Measurements from ENCODE around the gene NSUN6.
"Not testable (repeated sequence)": the region's sequence is repeated elsewhere in the genome, so short reads cannot be mapped to it uniquely, and the experiment has no call there.

NSUN6 gene

DNA sequence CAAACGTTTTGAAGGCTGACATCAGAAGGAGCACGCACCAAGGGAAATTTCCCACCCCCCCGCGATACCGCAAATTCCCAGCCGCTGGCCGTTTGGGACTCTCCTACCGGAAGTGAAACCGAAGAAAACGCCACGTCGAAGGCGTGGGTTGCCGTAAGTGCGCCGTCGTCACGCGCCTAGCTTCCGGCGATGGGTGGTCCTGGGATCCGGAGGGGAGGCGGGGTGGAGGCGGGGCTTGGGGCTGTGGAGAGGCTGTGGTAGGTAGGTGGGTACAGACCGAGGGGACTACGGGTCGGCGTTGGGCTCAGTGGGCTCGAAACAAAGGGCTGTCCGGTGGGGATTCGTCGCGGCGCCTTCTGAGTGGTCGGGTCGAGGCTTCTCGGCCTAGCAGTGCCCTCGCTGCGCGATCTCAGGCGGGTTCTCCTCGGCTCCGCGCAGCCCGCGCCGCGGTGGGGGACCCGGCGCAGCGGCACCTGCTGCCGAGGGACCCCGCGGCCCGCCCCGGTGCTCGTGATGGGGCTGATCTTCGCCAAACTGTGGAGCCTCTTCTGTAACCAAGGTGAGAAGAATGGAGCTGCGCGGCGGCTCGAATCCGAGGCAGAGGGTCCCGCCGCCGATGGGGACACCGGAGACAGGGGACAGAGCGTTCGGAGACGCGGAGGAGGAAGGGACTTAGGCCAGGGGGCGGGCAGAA is 7.9 kb upstream of the NSUN6 start, which contains the start of gene ARL5B:
Gene ARL5B (plus strand): TSS at position 307 of the 694 bp plus-strand sequence. CDS start 207 bp downstream, at position 514.
- peak; percentile 99 for DNase-seq

GRCh38 chr10:18658271-18659124 is 7.1 kb upstream of the NSUN6 start:
- peak; percentile 25 for DNase-seq

GRCh38 chr10:18656724-18657123 is 5.3 kb upstream of the NSUN6 start:
- no peak for DNase-seq

GRCh38 chr10:18653112-18653511 is 1.7 kb upstream of the NSUN6 start:
- DNase-seq = no peak

DNA sequence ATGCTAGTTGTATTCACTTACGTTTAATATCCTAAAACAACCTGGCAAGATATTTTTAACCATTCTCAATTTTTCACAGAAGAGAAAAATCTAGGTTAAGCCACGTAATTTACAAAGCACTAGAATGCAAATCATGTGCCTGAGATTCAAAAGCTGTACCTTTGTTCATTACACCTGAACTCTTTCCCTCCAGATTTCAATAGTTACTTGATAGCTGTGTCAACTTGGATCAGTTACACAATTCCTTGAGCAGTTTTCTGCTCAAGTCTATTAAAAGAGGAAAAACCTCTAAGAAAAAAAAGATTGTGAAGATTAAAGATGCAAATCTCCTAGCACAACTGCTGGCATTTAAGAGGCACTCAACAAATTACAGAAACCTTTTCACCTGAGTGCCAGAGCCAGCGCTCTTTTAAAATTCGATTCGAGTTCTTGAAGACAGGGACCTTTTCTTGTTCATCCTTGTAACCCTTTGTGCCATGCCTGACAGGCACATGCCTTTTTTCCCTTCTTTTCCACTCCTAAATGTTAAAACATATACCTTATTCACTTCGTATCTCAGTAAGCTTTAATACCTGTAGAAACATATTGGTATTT is 886 bp downstream of the NSUN6 start:
- no peak for DNase-seq

DNA sequence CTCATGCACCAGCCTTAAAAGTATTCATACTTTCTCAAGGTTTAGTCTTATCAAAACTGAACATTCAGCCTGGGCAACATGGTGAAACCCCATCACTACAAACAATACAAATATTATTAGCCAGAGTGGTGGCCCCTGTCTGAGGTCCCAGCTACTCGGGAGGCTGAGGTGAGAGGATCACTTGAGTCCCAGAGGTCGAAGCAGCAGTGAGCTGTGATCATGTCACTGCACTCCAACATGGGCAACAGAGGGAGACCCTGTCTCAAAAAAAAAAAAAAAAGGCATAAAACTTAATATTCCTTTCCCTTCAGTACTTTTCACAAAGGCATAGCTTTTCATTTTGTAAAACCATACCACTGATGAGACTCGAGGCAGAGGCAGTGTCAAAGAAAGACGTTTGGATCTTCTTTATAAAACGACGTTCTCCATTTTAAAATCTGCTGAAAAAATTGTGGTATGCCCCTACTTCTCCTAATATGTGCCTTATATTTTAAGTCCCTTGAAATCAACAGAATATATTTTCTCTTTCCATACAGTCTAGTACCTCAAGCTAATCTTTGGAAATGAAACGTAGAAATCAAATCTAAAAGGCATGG is 1.9 kb downstream of the NSUN6 start:
- DNase-seq = no peak

- DNase-seq = no peak
Measured at GRCh38 chr10:18647945-18648344, 3.4 kb downstream of the NSUN6 start.

DNA sequence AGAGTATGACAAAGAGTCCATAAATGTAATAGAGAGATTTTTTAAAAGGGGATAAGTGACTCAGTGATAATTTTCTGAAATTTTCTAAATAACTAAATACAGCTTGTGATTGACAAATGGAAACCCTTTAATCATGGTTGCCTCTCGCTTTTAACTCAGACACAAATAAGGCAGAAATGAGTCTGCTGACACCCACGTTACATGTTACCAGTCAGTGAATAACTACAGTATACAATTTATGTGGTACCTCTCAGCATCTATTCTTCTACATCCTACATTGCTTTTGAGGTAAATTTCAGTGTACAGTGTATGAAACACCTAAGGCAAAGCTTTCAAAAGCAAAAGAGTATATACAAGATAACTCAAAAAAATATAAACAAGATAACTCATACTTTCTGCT is 4.2 kb downstream of the NSUN6 start:
- DNase-seq = no peak

DNA sequence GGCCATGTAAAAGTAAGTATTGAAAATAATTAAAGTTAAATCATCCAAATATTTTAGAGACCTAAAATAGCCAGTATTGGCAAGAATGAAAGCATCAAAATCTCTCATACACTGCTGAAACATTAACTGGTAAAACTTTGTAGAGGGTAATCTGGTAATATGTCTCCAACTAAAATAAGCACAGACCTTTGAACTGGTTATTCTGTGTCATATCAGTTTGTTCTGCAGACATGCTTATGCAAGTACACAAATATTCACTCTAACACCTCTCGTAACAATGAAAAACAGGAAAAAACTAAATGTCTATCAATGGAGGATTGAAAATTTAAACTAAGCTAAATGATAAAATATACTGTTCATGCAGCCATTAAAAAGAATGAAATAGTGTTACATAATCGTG is 11.7 kb downstream of the NSUN6 start:
- not testable (repeated sequence) for DNase-seq

GRCh38 chr10:18637400-18637799 is 14.0 kb downstream of the NSUN6 start:
- DNase-seq = not testable (repeated sequence)

DNA sequence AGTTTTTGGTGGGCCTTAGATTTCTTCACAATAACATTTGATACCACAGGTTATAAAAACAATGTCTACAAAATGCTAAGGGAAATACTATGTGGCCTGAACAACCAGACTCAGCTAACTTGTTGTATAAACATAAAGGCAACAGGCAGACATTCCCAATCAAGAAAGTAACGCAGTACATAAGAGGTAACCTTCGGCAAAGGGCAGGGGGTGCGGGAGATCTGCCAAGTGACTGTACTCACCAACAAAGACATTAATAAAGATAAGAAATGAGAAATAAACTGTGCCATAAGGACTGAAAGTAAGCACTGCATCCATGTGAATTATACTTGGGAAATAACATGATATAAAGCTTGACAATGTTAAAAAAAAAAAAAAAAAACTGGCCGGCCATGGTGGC is 15.4 kb downstream of the NSUN6 start:
- no peak for DNase-seq

DNA sequence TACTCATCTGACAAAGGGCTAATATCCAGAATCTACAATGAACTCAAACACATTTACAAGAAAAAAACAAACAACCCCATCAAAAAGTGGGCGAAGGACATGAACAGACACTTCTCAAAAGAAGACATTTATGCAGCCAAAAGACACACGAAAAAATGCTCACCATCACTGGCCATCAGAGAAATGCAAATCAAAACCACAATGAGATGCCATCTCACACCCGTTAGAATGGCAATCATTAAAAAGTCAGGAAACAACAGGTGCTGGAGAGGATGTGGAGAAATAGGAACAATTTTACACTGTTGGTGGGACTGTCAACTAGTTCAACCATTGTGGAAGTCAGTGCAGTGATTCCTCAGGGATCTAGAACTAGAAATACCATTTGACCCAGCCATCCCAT is 18.9 kb downstream of the NSUN6 start:
- DNase-seq = not testable (repeated sequence)

DNA sequence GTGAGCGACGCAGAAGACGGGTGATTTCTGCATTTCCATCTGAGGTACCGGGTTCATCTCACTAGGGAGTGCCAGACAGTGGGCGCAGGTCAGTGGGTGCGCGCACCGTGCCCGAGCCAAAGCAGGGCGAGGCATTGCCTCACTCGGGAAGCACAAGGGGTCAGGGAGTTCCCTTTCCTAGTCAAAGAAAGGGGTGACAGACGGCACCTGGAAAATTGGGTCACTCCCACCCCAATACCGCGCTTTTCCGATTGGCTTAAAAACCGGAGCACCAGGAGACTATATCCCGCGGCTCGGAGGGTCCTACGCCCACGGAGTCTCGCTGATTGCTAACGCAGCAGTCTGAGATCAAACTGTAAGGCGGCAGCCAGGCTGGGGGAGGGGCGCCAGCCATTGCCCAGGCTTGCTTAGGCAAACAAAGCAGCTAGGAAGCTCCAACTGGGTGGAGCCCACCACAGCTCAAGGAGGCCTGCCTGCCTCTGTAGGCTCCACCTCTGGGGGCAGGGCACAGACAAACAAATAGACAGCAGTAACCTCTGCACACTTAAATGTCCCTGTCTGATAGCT is 23.9 kb downstream of the NSUN6 start:
- peak; percentile 75 for DNase-seq

- no peak for DNase-seq
Measured at GRCh38 chr10:18625886-18626285, 25.5 kb downstream of the NSUN6 start.

- DNase-seq = not testable (repeated sequence)
Measured at GRCh38 chr10:18623671-18624070, 27.7 kb downstream of the NSUN6 start.

DNA sequence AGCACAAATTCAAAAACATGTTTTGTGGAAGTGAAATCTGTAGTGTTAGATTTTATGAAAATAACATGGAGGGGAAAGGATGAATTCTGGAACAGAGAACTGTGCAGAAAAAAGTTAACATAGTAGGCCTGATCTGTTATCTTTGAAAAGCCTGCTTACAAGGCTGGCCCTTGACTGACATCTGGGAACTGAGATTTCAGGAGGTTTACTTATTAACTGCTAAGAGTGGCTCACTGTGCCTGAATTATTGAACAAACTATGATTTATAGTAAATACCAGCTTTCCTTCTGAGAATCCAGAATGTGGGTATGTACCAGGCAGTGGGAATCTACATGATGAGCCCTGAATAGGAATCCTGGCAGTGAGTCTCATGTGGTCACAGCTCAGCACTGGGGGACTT is 30.5 kb downstream of the NSUN6 start:
- DNase-seq = no peak

DNA sequence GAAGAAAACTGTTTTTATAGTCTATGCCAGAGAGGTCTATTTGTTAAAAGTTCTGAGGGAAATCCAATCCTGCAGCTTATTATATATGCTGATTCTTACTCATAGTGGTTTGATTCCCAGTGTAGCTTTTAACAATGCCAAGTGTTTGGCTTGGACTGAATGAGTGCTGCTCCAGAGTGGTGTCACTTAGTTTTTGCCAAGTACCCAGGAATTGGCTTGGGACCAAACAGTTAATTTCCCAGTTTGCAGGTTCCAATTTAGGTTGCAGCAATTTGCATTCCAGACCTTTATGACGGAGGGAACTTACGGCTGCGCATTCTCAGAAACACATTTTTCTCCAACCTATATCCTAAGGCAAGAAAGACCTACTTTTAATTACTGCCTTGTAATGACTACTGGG is 32.4 kb downstream of the NSUN6 start:
- no peak for DNase-seq

GRCh38 chr10:18616337-18616736 is 35.0 kb downstream of the NSUN6 start:
- DNase-seq = no peak

GRCh38 chr10:18615618-18616017 is 35.8 kb downstream of the NSUN6 start:
- DNase-seq = no peak

DNA sequence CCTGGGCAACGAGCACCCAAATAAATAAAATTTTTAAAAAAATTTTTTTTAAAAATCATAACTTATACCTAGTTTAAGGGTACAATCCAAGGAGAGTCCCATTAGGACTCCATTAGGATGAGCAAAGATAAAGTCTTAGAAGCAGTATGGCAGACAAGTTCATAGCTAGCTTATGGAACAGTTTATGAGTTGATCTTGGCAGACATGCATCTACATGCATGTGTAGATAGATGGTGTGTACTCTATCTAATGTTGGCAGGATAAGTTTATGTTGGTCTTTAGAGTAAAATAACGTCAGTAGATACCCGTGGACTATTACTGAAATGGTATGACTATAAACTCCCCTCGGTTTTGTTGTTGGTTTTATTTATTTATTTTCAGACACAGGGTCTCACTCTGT is 40.2 kb downstream of the NSUN6 start:
- no peak for DNase-seq

- DNase-seq = no peak
Measured at GRCh38 chr10:18610517-18610916, 40.9 kb downstream of the NSUN6 start.

DNA sequence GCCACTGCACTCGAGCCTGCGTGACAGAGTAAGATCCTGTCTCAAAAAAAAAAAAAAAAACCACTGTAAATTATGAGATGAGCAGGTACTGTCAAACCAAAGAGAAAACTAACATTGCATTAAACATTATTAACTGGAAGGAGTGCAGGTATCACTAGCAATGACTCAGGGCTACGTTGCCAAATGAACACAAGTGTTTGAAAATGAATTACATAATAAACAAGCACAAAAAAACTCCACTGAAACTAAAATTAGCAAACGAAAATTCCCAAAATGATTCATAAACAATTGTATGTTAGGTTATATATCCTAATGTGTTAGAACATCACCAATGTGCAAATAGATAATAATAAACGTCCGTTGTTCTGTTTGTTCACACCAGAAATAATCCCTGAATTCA is 42.8 kb downstream of the NSUN6 start:
- no peak for DNase-seq

All from femur (tissue), 1 donor.